GM18520 (cell line): Measurements from ENCODE around the gene KRT75.
"Not testable (repeated sequence)": the region's sequence is repeated elsewhere in the genome, so short reads cannot be mapped to it uniquely, and the experiment has no call there.

ENCODE experiments used
- ATAC-seq: cut with Tn5 transposase; IDR thresholded peaks from one replicate; pipeline ENCODE4 v1.9.1; 2021; ENCODE audit not compliant: unreplicated experiment

The KRT75 gene

DNA sequence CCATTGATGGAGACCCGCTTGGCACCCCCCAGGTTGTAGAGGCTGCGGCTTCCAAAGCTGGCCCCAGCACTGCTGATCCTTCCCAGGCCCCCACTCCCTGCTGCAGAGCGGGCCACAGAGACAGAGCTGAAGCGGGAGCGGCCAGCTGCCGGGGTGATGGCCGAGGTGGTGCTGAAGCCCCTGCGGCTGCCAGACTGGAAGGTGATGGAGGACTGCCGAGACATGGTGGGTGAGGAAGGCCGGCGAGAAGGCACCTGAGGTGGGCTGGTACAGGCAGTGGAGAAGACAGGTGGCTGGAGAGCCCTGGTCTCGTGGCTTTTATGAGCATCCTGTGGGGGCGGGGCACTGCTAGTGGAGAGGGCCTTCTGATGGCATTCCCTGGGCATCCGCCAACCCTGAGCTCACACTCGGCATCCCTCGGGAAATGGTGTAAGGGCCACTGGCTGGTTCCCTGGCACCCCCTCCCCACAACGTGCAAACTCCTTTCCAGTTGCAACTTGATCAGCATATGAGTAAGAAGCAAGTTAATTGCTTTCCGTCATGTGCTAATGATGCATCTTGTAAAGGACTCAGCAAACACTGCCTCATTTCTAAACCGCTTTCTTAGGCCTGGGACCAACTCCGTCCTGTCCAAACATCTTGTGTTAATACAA is at the start of gene KRT75:
TSS of gene KRT75 (minus strand) at position 291 of the 653 bp plus-strand sequence. CDS start at position 224, 67 bp downstream.
- ATAC-seq: no peak

DNA sequence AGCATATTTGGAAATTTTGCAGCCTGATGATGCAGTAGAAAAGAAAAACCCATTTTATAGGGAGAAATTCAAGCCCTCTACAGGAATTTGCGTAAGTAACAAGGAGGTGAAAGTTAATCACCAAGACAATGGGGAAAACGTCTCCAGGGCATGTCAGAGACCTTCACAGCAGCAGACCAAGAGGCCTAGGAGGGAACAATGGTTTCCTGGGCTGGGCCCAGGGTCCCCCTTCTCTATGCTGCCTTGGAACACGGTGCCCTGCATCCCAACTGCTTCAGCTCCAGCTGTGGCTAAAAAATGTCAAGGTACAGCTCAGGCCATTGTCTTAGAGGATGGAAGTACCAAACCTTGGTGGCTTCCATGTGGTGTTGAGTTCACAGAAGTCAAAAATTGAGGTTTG is 45.9 kb upstream of the KRT75 start:
- no peak for ATAC-seq

DNA sequence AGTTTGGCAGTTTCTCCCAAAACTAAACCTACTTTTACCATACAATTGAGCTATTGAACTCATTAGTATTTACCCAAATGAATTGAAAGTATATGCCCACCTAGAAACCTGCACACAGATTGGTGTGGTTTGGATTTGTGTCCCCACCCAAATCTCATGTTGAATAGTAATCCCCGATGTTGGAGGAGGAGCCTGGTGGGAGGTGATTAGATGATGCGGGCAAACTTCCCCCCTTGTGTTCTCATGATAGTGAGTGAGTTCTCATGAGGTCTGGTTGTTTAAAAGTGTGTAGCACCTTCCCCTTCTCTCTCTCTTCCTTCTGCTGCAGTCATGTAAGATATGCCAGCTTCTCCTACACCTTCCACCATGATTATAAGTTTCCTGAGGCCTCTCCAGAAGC is 43.5 kb upstream of the KRT75 start:
- no peak for ATAC-seq

DNA sequence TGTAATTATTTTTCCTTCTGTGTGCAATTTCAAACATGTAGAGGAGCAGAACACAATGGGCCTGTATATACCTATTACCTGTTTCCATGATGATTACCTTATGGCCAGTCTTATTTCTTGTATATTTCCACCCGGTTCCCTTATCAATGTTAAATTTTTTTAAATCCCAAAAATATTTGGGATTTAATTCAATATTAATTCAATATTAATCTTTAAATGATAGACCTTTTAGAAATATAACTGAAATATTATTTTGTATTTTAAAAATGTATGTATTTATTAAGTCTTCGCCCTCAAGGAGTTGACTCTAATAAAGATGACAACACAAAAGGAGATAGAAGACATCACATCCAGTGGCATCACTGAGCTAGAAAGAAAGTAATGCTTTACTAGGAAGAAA is 40.0 kb upstream of the KRT75 start:
- ATAC-seq: no peak

DNA sequence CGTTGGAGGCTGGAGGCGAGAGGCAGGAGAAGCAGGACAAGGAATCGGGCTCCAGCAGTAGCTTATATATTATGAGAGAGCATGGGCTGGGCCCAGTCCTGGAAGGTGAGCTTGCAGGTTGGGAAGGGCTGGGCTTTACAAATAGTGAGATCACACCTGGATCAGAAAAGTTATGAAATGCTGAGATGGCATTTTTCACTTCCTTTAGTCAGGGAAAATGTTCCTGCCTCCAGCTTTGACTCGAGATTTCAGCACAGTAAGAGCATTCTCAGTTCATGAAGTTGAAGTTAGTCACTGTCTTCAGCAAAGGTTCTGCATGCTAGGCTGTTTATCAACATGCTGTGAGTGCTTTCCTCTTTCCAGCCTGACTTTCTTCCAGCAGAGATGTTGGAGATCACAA is 39.6 kb upstream of the KRT75 start, which contains the start of gene KRT6C:
TSS of gene KRT6C (minus strand) at position 38 of the 400 bp plus-strand sequence. CDS start 68 bp downstream, outside the sequence.
- no peak for ATAC-seq

DNA sequence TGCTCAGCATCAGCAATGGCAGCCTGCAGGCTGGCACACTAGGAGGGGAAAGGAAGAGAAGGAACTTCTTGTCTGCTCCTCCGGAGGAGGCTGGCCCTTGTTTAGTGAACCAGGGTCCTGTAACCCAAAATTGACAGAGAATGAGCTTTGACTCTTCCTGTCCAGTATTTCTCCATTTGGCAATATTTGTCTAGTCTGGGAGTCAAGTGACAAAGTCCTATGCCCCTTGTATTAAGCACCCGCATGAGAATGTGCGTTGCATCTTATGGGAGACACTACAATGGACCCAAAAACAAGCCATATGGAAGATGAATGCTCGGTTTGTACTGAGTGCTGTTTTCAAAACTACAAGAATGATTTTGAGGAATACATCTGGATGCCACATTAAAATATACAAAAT is 35.7 kb upstream of the KRT75 start:
- ATAC-seq: no peak

DNA sequence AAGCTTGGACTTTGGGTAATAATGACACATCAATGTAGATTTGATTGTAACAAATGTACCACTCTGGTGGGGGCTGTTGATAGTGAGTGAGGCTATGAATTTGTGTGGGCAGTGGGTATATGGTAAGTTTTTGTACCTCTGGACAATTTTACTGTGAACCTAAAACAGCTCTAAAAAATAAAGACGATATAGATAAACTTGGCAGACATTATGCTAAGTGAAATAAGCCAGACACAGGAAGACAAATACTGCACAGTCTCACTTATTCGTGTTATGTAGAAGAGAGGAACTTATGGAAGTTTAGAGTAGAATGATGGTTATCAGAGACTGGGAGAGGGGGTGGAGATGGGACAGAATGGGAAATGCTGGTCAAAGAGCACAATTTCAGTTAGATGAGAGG is 30.7 kb upstream of the KRT75 start:
- ATAC-seq: no peak

DNA sequence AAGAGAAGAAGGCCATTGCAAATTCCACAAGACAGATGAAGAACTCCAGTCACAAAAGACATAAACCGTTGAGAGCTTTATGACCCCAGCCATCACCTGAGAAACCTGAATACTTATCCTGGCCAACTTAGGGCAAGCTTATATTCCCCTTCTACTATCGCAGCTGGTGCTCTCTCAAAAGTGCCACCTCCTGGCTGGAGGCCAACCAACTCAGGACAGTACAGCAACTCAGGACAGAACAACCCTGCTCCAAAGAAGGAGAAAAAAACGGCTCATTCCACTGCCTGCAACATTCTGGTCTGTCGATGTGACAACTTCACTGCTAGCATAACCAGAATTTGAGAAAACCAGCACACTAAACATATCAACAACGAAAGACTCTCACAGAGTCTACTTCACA is 27.5 kb upstream of the KRT75 start:
- ATAC-seq: no peak

DNA sequence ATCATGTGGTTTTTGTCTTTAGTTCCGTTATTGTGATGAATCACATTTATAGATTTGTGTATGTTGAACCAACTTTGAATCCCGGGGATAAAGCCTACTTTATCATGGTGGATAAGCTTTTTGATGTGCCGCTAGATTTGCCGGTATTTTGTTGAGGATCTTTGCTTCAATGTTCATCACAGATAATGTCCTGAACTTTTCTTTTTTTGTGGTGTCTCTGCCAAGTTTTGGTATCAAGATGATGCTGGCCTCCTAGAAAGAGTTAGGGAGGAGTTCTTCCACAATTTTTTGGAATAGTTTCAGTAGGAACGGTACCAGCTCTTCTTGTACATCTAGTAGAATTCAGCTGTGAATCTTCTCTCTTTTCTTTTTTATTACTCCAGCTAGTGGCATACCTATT is 24.7 kb upstream of the KRT75 start:
- ATAC-seq: no peak

DNA sequence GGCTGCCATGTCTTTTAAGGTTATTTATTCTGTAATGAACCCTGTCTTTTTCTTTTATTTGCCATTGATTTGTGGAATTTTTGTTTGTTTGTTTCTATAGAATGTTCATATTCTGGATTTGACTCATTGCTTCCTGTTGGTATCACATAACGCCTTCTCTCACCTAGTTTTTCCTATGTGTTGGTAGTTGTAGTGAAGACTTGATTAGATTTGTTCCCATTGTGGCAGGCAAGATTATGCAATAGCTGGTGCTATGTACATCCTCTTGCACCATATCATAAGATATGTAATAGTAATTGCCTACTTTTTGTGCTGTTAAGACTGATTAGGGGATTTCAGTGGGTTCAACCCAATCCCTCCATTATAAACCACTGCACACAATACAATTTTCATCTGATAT is 21.6 kb upstream of the KRT75 start:
- no peak for ATAC-seq

DNA sequence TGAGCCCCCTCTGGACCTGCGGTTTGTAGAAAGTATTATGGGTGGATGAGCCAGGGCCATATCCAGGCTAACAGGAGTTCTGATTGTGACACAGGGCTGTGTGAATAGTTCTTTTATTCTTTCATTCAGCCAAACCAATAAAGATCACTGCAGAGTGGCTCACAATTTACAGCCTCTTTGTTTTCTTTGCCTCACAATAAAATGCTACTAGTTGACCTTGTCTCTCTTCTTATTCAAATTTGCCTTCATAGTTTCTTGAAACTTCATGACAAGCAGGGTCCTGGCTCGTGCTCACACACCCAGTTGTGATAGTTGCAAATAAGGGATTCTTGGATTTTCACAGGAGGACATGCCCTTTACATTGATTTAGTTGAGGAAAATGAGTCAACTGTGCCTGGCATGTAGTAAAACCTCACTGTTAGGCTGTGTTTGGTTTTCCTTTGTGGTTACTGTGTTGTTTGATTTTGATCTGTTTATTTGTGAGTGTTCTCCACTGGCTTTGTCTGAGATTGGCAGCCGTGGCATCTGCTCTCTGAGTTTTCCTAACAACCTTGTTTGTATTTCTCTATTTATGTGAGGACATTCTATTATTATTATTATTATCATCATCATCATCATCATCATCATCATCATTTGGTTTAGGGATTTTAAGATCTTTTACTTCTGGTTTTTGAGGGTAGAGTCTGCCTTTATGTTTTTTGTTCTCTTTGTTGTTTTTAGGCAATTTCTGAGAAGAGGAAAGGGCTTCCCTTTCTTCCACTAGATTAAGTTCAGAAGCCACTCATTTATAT is 20.4 kb upstream of the KRT75 start:
- no peak for ATAC-seq

DNA sequence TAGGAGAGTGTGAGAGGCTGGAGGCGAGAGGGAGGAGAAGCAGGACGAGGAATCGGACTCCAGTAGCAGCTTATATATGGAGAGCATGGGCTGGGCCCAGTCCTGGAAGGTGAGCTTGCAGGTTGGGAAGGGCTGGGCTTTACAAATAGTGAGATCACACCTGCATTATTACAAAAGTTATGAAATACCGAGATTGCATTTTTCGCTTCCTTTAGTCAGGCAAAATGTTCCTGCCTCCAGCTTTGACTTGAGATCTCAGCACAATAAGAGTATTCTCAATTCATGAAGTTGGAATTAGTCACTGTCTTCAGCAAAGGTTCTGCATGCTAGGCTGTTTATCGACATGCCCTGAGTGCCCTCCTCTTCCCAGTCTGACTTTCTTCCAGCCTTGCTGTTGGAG is 17.9 kb upstream of the KRT75 start, which contains the start of gene KRT6B:
TSS of gene KRT6B (minus strand) at position 46 of the 400 bp plus-strand sequence. CDS start 68 bp downstream, outside the sequence.
- ATAC-seq: no peak

DNA sequence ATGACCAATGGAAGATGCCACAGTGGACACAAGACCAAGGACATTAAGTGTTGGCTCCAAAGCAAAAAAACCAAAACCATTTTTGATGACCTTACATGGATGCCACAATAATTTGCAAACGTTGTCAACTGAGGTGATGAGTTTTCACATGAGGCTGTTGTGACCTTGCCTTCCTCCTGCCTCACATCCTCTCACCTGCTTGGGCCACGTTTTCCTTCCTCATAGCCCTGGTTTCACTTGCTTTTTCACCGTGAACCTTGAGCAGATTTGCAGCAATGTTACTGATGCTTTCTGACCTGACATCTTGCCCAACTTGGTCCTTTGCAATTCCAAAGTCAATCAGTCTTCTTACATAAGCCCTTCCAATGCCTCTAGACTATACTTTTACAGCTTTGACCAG is 14.1 kb upstream of the KRT75 start:
- no peak for ATAC-seq

DNA sequence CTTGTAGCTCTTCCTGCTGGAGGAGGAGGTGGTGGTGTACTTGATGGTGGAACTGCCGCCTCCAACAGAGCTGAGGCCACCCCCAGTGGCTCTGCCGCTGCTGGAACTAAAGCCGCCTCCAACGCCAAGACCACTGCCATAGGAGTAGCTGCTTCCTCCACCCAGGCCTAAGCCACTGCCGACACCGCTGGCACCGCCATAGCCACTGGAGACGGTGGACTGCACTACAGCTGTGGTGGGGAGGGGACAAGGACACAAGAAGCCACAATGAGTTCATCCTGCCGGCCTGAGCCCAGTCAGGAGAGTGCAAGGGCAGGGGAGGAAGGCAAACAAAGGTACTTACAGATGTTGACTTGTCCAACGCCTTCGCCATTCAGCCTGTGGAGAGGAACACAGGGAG is 13.0 kb upstream of the KRT75 start:
- not testable (repeated sequence) for ATAC-seq

DNA sequence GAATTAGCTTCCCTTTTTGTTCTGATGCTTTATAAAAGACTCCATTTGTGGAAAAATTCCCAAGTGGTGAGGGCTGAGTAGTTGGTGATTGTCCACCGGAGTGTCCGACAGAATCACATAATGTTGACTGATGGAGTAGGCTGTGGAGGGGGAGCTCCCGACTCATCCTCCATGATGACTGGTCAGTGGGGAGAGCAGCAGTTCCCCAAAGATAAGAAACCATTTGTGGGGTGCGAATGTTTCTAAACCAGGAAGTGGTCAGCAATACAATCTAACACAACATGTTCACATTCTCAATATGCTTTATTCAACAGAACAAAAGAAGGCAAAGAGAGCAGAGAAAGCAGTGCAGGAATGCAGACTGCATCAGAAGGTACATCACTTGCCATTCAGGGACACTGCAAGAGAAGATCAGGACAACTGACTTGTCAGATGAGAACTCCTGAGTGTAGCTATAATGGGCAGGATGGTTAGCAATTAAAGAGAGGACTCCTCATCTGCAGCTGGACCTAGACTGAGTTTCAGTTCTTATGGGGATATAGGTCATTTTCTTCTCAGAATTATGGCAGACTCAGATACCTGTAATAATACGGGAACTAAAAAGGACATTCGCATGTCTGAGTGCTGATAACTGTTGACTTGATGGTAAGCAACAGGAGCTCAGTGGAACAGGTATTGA is 12.3 kb upstream of the KRT75 start:
- no peak for ATAC-seq

DNA sequence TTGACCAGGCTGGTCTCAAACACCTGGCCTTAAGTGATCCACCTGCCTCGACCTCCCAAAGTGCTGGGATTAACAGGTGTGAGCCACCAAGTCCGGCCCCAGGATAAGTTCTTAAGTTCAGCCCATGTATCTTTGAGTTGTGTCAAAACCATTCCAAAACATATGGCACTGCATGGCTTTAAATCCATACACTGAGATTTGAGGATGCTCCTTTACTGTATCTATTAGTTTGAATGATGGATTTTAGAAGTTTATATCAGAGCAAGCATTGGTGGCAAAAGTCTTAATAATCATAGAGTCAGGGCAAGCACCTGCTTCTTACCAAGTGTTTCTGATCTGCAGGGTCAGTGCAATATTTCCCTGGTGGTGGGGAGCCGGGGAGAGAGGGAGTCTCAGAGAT is 11.7 kb upstream of the KRT75 start:
- ATAC-seq: no peak

DNA sequence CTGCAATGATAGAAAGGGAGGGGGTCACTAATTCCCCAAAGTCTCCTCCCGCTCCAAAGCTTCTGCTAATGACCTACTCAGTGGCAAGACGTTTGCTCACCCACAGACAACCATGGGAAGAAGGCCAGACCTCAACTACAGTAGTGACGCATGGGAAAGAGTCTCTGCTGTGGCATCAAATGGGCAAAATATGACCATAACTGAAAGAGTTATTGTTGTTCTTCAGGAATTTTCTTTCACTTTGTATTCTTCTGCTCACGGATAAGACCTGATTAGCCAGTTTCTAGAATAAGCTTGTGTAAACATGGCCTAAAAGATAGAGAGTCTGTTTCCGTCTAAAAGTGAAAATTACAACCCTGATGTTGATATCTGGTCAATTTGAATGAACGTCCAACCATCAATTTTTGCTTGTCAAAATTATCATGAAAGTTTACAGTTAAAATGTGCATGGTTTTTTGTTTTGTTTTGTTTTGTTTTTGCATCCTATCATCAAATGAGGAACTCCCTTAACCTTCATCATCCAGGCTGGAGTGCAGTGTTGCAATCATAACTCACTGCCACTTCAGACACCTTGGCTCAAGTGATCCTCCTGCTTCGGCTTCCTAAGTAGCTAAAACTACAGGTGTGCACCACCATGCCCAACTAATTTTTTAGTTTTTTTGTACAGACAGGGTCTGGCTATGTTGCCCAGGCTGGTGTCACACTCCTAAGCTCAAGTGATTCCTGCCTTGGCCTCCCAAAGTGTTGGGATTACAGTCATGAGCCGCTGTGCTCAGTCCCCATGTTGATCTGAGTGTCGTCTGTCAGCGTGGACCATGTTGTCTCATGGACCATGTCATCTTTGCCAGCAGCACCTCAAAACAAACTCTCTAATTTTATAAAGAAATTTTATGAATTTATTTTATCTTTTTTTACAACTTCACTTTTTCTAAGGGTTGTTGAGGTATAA is 10.8 kb upstream of the KRT75 start:
- ATAC-seq: no peak

DNA sequence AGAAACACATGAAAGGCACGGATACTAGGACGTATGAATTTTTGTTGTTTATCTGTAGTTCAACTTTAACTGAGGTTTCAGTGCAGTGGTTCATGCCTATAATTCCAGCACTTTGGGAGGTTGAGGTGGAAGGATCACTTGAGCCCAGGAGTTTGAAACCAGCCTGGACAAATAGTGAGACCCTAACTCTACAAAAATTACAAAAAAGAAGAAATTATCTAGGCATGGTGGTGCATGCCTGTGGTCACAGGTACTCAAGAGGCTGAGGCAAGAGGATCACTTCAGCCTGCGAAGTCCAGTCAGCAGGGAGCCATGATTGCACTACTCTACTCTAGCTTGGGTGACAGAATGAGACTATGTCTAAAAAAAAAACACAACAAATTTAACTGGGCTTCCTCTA is 9.8 kb upstream of the KRT75 start:
- ATAC-seq: no peak

DNA sequence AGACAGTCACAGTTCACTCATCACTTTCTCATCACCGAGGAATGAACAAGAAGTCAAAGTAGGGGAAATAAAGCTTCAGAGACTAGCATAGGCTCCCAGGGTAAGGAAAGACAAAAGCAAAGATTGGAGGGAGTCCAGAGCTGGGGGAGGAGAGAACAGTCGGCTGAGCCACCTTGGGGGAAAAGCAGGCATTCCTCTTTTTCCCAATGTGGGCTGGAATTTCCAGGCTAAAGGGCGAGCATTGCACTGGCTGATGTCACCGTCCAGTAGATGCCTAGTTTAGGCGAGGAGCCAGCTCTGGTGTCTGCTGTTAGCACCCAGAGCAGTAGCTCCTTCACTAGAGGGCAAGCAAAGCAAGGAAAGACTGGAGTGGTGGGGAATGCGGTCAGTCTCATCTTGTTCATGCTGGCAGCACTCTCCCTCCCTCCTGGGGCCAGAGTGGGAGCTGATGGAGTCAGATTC is 8.5 kb upstream of the KRT75 start:
- ATAC-seq: no peak

DNA sequence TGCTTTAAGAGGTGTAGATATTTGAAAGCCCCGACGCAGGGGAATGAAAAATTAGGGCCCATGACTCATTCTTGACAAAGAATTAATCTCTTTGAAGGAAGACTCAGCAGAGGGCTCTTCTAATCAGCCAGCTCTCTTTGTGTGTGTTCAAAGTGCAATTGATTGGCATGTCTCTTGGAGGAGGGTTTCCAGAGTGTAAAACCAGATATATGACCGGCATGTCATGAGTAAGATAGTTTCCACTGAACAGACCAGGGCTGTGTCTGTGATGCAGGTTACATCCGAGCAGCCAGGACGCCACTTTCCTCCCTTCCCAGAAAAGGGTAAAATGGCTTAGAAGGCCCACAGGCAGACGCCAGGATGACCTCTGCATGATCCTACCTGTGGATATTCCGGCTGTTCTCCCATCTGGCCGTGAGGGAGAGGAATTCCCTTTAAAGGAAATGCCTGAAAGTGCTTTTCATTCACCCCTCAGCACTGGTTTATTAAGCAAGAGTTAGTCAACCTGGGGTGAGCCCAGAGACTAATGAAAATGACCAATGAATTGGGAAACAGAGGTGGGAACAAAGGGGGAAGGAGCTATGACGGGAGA is 7.2 kb upstream of the KRT75 start:
- ATAC-seq: no peak
